Neural crest cell (in vitro differentiated cells): ENCODE results near the gene SERGEF. TPM values are rescaled to one million over a fixed set of nuclear protein-coding genes. Genes with fewer than 3 reads are reported as not detected.

Experiments
- DNase-seq: peaks from one replicate; pipeline ENCODE4 v3.0.0; 2021; ENCODE audit warnings: low read depth, mixed read lengths, low spot score
- H3K27ac Mint-ChIP-seq: one replicate; pipeline ENCODE4 v1.8.0; 2021; ENCODE audit warnings: mild to moderate bottlenecking, mixed read lengths; ENCODE audit not compliant: unreplicated experiment
- H3K27me3 Mint-ChIP-seq: 2 replicates; pipeline ENCODE4 v1.8.0; 2021; ENCODE audit warnings: low read depth, mild to moderate bottlenecking, mixed read lengths
- H3K36me3 Mint-ChIP-seq: 2 replicates; pipeline ENCODE4 v1.8.0; 2021; ENCODE audit warnings: low read depth, mild to moderate bottlenecking, mixed read lengths
- H3K4me1 Mint-ChIP-seq: 2 replicates; pipeline ENCODE4 v1.8.0; 2021; ENCODE audit warnings: mixed read lengths
- H3K4me3 Mint-ChIP-seq: one replicate; pipeline ENCODE4 v1.8.0; 2021; ENCODE audit warnings: mild to moderate bottlenecking, mixed read lengths
- H3K9me3 Mint-ChIP-seq: 2 replicates; pipeline ENCODE4 v1.8.0; 2021; ENCODE audit warnings: mixed read lengths
- CTCF ChIP-seq: fragments of 200-600 bp; sonication (generic); conservative IDR thresholded peaks from 2 replicates; pipeline ENCODE4 v1.5.0; 2021; ENCODE audit warnings: antibody characterized with exemption, mild to moderate bottlenecking
- total RNA-seq: library from RNA; stranded (reverse); gene quantifications from 2 replicates; pipeline ENCODE4 v1.2.1, GENCODE V29; 2021

Gene SERGEF
- total RNA-seq, 1 donor from 2014 or later = 29.6 TPM

DNA sequence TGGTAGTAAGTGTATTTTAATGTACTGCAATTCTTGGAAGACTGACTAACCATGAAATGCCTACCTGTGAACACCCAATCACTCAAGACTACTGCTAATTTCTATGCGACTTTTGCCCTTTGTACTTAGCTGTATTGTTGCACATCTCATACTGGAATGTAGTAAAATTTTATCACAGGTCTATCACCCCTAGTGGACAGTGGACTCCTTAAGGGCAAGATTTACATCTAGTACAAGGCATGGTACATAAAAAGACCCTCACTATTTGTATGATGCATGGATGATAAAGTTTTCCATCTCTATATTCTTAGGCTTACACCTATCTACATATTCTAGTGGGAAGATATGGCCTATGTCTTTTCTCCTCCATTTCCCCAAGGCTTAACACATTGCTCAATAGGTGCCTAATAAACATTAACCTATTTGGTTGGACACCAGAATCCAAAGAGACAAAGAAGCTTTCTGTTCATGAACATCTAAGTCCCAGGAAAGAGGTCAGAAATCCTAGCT lies 26.1 kb downstream of the SERGEF start:
- no peak overlapping the region for H3K4me3 Mint-ChIP-seq
- peak; percentile 18 for TF ChIP-seq CTCF

GRCh38 chr11:17986007-17986710 lies 26.7 kb downstream of the SERGEF start:
- H3K4me1 Mint-ChIP-seq = no peaks in the 10 kb centered on the region
- no peak for TF ChIP-seq CTCF
- DNase-seq = no peak
- no peaks in the 10 kb centered on the region for H3K9me3 Mint-ChIP-seq
- no peaks in the 10 kb centered on the region for H3K27me3 Mint-ChIP-seq
- H3K4me3 Mint-ChIP-seq = no peak overlapping the region
- no peak overlapping the region for H3K27ac Mint-ChIP-seq
- H3K36me3 Mint-ChIP-seq = peaks cover 9% of the 10 kb centered on the region

More for the DNA sequence above, 26.1 kb downstream of the SERGEF start:
- H3K9me3 Mint-ChIP-seq = no peaks in the 10 kb centered on the region
- no peak for DNase-seq
- H3K36me3 Mint-ChIP-seq = peaks cover 9% of the 10 kb centered on the region
- H3K27me3 Mint-ChIP-seq = no peaks in the 10 kb centered on the region
- H3K27ac Mint-ChIP-seq = no peak overlapping the region
- no peaks in the 10 kb centered on the region for H3K4me1 Mint-ChIP-seq

DNA sequence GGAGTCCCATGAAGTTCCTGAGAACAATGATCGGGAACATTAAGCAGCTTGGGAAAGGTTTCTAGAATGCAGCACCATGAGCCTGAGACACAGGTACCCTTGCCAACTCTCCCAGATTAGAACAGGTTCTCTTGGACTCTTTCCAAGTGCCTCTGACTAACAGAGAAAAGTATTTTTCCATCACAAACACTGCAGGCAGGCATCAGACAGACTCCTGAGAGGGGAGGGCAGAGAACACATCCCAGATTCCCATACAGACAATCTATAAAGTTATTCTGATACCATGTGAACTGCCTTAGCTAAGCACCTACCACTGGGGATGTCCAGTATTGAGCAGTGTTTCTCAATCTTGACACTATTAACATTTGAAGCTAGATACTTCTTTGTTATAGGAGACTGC lies 27.3 kb downstream of the SERGEF start:
- Mint-ChIP-seq H3K4me3 (no peak overlapping the region), H3K27me3 (no peaks in the 10 kb centered on the region), H3K9me3 (no peaks in the 10 kb centered on the region), H3K36me3 (peaks cover 9% of the 10 kb centered on the region), H3K4me1 (no peaks in the 10 kb centered on the region), H3K27ac (no peak overlapping the region)
- no peak for TF ChIP-seq CTCF
- no peak for DNase-seq

DNA sequence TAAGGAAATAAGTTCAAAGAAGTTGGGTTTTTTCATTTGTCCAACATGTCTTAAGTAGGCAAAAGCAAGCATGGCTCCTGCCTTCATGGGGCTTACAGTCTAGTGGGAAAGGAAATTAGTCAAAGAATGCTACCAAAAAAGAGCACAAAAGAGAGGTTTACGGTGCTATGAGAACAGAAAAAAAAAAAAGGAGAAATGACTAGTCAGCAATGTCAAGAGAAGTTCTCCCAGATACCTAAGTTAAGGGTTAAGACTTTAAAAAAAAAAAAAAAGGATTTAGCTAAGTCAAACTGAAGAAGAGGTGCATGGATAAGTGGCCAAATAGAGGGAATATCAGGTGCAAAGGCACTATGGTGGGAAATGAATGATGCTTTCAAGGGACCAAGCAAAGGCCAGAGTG lies 29.3 kb downstream of the SERGEF start:
- H3K9me3 Mint-ChIP-seq = no peaks in the 10 kb centered on the region
- H3K27ac Mint-ChIP-seq = no peak overlapping the region
- H3K4me1 Mint-ChIP-seq = no peaks in the 10 kb centered on the region
- TF ChIP-seq CTCF = no peak
- H3K36me3 Mint-ChIP-seq = peaks cover 9% of the 10 kb centered on the region
- no peak for DNase-seq
- H3K27me3 Mint-ChIP-seq = no peaks in the 10 kb centered on the region
- H3K4me3 Mint-ChIP-seq = no peak overlapping the region

GRCh38 chr11:17979770-17980371 lies 33.0 kb downstream of the SERGEF start:
- H3K27me3 Mint-ChIP-seq = no peaks in the 10 kb centered on the region
- DNase-seq = peak; percentile 26
- no peak overlapping the region for H3K27ac Mint-ChIP-seq
- H3K4me1 Mint-ChIP-seq = no peaks in the 10 kb centered on the region
- H3K36me3 Mint-ChIP-seq = peaks cover 9% of the 10 kb centered on the region
- H3K4me3 Mint-ChIP-seq = no peak overlapping the region
- TF ChIP-seq CTCF = peak; percentile 92
- no peaks in the 10 kb centered on the region for H3K9me3 Mint-ChIP-seq
